BLaER1 (cell line): ENCODE results near the gene PTH1R.

ENCODE experiments used
- H3K27ac ChIP-seq: shearing (Covaris generic); formaldehyde crosslinking; 2 replicates; pipeline ENCODE4 v1.8.1; 2022
- H3K27me3 ChIP-seq: shearing (Covaris generic); formaldehyde crosslinking; 2 replicates; pipeline ENCODE4 v1.8.1; 2022
- H3K36me3 ChIP-seq: shearing (Covaris generic); formaldehyde crosslinking; 2 replicates; pipeline ENCODE4 v1.8.1; 2022
- H3K4me1 ChIP-seq: shearing (Covaris generic); formaldehyde crosslinking; 2 replicates; pipeline ENCODE4 v1.8.1; 2022
- H3K4me2 ChIP-seq: shearing (Covaris generic); formaldehyde crosslinking; 2 replicates; pipeline ENCODE4 v1.8.1; 2022
- H3K4me3 ChIP-seq: shearing (Covaris generic); formaldehyde crosslinking; 2 replicates; pipeline ENCODE4 v1.8.1; 2022
- H3K9ac ChIP-seq: shearing (Covaris generic); formaldehyde crosslinking; 2 replicates; pipeline ENCODE4 v1.8.1; 2022
- H3K9me3 ChIP-seq: shearing (Covaris generic); formaldehyde crosslinking; 2 replicates; pipeline ENCODE4 v1.8.1; 2022
- H4K20me1 ChIP-seq: shearing (Covaris generic); formaldehyde crosslinking; 2 replicates; pipeline ENCODE4 v1.8.1; 2022
- Cebpa-rat ChIP-seq: shearing (Covaris generic); IDR thresholded peaks from 2 replicates; pipeline ENCODE4 v1.8.1; 2022

The PTH1R gene

DNA sequence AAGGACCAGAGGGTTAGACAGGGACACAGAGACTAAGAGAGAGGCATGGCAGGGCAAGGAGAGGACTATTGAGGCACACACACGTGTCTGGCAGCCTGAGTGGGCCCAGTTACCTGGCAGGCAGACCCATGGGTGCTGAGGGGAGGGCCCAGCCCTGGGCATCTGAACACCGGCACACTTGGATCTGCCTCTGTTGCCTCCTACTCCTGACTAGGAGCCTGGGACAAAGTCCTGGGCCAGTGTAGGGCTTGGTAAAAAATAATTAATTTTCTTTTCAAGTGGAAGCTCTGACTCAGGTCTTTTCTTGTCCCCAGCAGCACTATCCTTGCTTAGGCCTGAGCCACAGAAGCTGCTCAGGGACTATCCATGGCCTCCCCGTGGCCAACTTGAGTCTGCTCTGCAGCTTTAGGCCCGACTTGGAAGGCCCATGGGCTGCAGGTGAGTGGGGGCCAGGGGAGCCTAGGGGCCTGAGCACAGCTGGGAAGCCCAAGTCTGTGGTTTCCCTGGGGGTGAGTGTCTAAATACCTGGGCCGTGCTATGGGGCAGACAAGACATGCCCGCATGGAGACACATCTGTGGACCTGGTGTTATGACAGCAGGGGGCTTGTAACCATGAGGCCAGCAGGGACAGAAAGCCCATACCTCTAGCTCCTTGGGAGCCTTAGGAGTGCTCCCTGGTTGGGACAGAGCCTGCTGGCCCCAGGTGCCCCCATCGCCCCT lies at the start of gene PTH1R:
PTH1R (plus strand) TSS at position 316 of the 720 bp plus-strand sequence. CDS start 5,839 bp downstream, outside the sequence.
- Histone ChIP-seq H3K27ac (peak within 1 kb of the TSS; percentile 73; the same call in 1 of the 2 replicates), H3K4me1 (peaks cover 87% of the 10 kb centered on the region), H3K36me3 (no peaks in the 10 kb centered on the region), H3K4me2 (peak within 1 kb of the TSS; percentile 83), H3K4me3 (no peak within 1 kb of the TSS), H3K27me3 (peaks cover 34% of the 10 kb centered on the region), H4K20me1 (0 out of 2 replicates have a peak, but pooled peaks cover 7% of the 10 kb centered on the region), H3K9ac (peak within 1 kb of the TSS; percentile 64; the same call in 1 of the 2 replicates), H3K9me3 (no peaks in the 10 kb centered on the region)
- TF ChIP-seq Cebpa-rat, result no peak

DNA sequence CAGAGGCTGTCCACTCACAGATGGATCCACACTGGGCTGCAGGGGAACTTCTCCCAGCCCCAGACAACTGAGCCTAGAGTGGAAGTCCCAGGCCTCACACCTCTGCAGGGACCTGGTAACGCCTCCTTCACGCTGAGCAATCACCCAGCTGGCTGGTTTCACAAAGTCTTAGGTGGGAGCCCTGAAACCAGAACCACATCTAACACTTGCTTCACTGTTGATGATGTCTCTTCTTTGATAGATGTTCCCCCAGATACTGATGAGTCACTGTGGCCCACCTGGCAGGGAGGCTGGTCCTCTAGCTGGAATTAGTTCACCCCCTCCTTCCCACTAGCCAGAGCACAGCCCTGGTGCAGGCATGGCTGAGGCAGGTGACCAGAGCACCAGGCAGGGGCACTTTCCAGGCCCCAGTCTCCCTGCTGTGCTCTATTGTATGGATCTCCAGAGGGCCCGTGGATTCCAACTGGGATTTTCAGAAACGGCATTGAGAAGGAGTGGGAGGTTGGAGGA lies 47.8 kb upstream of the PTH1R start:
- no peaks in the 10 kb centered on the region for H4K20me1 ChIP-seq
- no peak overlapping the region for H3K4me2 ChIP-seq
- no peak for TF ChIP-seq Cebpa-rat
- H3K9me3 ChIP-seq, result peaks cover 11% of the 10 kb centered on the region
- no peaks in the 10 kb centered on the region for H3K4me1 ChIP-seq
- no peak overlapping the region for H3K4me3 ChIP-seq
- H3K9ac ChIP-seq, result no peak overlapping the region
- no peaks in the 10 kb centered on the region for H3K27me3 ChIP-seq
- no peak overlapping the region for H3K27ac ChIP-seq
- H3K36me3 ChIP-seq, result no peaks in the 10 kb centered on the region

DNA sequence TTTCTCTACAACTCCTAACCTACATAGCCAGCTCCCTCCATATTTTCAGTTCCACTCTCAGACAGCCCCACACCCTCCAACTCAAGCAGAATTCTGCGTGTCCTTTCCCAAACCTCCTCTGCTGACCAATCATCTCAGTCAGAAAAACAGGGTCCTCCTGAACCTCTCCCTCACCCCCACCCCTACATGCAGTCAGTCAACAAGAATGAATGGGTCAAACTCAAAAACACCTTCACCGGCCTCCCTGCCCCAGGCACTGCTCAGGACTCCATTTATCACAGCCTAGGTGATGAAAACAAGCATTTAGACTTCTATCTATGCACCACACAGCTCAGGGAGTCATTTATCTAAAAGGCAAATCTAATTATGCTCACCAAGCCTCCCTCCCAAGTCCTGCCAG lies 46.7 kb upstream of the PTH1R start:
- H3K4me2 ChIP-seq, result no peak overlapping the region
- H4K20me1 ChIP-seq, result no peaks in the 10 kb centered on the region
- peaks cover 11% of the 10 kb centered on the region for H3K9me3 ChIP-seq
- H3K4me1 ChIP-seq, result no peaks in the 10 kb centered on the region
- H3K4me3 ChIP-seq, result no peak overlapping the region
- H3K36me3 ChIP-seq, result no peaks in the 10 kb centered on the region
- no peak for TF ChIP-seq Cebpa-rat
- no peak overlapping the region for H3K27ac ChIP-seq
- H3K27me3 ChIP-seq, result no peaks in the 10 kb centered on the region
- H3K9ac ChIP-seq, result no peak overlapping the region

DNA sequence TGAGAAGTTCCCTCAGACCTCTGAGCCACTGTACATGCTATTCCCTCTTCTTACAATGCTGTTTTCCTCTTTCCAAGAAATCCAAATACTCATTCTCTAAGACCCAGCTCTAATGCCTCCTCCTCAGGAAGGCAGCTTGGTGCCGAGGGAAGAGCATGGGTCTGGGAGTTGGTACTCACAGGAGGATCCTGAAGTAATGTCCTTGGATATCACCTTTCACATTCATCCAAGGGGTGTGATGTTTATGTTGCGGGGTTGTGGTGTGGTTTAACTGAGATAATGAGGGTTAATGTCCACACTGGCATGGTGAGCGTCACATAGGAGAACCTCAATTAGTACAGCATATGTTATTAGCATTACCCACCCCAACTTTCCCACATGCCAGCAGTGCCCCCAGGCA lies 46.2 kb upstream of the PTH1R start:
- no peak overlapping the region for H3K4me2 ChIP-seq
- no peaks in the 10 kb centered on the region for H3K36me3 ChIP-seq
- H3K9me3 ChIP-seq, result peaks cover 11% of the 10 kb centered on the region
- no peak overlapping the region for H3K27ac ChIP-seq
- H4K20me1 ChIP-seq, result no peaks in the 10 kb centered on the region
- TF ChIP-seq Cebpa-rat, result no peak
- H3K9ac ChIP-seq, result no peak overlapping the region
- H3K4me1 ChIP-seq, result no peaks in the 10 kb centered on the region
- H3K4me3 ChIP-seq, result no peak overlapping the region
- no peaks in the 10 kb centered on the region for H3K27me3 ChIP-seq

DNA sequence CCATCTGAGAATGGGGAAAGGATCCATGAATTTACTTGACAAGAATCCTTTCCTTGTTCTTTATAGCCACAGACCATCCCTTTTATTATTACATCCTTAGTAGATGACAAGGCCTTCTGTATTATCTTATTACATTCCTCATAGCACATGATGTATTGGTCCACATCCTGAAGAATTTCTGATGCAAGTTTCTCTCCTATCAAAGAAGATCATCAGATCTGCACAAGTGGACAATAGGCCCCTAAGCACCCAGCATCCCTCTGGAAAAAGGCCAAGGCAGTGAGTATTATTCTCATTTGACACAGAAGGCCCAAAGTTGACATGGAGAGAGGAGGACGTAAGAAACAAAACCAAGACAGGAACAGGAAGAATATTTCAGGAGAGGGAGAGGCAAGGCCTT lies 45.7 kb upstream of the PTH1R start:
- H3K9ac ChIP-seq, result no peak overlapping the region
- H3K36me3 ChIP-seq, result no peaks in the 10 kb centered on the region
- H3K27me3 ChIP-seq, result no peaks in the 10 kb centered on the region
- H3K27ac ChIP-seq, result no peak overlapping the region
- no peaks in the 10 kb centered on the region for H3K4me1 ChIP-seq
- TF ChIP-seq Cebpa-rat, result no peak
- H3K9me3 ChIP-seq, result peaks cover 11% of the 10 kb centered on the region
- no peak overlapping the region for H3K4me2 ChIP-seq
- H4K20me1 ChIP-seq, result no peaks in the 10 kb centered on the region
- H3K4me3 ChIP-seq, result no peak overlapping the region

DNA sequence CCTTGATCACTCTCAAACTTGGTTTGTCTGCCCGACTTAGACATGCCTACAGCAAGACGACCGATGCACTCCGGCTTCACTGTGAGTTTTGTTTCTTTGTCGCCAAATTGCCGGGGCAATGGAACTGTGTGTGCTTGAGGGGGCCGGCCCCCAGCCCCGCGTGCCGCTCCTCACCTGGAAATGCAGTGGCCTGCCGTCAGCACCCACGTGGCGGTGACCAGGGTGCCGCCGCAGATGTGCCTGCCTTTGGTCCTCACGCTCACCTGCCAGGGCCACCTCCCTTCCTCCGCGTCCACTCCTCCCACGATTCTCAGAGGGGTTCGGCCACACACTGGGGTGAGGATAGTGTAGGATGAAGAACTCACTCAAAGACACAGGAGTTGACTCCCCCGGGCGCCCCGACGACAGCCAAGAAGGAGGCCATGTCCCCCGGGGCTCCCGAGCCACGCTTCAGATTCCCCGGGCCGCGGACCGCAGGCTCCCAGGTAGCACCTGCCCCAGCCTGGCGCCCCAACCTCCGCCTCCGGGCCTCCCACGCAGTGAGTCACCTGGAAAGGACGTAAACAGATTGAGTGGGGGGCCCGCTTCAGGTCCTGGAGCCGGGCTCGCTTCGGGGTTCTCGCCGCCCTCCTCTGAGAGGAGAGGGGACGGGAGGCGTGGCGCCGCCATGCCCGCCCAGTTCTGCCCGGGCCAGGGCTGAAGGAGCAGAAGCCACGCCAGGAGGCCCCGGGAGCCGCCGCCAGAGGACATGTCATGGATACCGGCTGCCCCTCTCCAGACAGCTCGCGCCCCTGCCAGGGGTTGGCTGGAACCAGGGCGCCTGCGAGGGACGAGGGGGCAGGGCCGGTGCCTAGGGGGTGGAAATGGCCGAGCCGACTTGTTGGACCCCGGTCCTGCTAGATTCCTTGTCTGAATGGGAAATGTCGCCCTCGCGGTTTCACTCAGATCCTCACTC lies 43.9 kb upstream of the PTH1R start:
- no peak overlapping the region for H3K9ac ChIP-seq
- no peak for TF ChIP-seq Cebpa-rat

DNA sequence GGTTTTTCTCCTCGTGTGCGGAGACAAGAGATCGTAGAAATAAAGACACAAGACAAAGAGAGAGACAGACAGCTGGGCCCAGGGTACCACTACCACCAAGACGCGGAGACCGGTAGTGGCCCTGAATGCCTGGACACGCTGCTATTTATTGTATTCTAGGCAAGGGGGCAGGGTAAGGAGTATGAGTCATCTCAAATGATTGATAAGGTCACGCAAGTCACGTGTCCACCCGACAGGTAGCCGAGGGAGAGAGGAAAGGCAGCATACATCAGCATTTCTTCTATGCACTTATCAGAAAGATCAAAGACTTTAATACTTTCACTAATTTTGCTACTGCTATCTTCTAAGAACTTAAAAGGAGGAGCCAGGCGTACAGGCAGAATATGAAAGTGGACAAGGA lies 42.5 kb upstream of the PTH1R start:
- no peaks in the 10 kb centered on the region for H4K20me1 ChIP-seq
- no peak overlapping the region for H3K27ac ChIP-seq
- no peak overlapping the region for H3K4me3 ChIP-seq
- H3K9ac ChIP-seq, result no peak overlapping the region
- no peak overlapping the region for H3K4me2 ChIP-seq
- TF ChIP-seq Cebpa-rat, result no peak
- H3K9me3 ChIP-seq, result peaks cover 40% of the 10 kb centered on the region
- no peaks in the 10 kb centered on the region for H3K27me3 ChIP-seq
- H3K36me3 ChIP-seq, result no peaks in the 10 kb centered on the region
- H3K4me1 ChIP-seq, result no peaks in the 10 kb centered on the region

More for the DNA sequence above, 43.9 kb upstream of the PTH1R start:
- Histone ChIP-seq H4K20me1 (no peaks in the 10 kb centered on the region), H3K27ac (no peak overlapping the region), H3K9me3 (peaks cover 26% of the 10 kb centered on the region), H3K27me3 (no peaks in the 10 kb centered on the region), H3K4me2 (no peak overlapping the region), H3K4me3 (no peak overlapping the region), H3K4me1 (no peaks in the 10 kb centered on the region), H3K36me3 (no peaks in the 10 kb centered on the region)

DNA sequence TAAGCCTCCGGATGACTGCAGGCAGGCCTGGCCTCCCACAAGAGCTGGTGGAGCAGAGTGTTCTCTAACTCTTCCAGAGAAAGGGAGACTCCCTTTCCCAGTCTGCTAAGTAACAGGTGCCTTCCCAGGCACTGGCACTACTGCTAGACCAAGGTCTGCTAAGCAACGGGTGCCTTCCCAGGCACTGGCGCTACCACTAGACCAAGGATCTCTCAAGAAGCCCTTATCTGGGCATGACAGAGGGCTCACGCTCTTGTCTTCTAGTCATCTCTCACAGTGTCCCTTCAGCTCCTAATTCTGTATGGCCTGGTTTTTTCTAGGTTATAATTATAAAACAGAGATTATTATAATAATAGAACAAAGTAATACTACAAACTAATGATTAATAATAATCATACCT lies 42.0 kb upstream of the PTH1R start:
- peaks cover 44% of the 10 kb centered on the region for H3K9me3 ChIP-seq
- H4K20me1 ChIP-seq, result no peaks in the 10 kb centered on the region
- H3K27ac ChIP-seq, result no peak overlapping the region
- no peaks in the 10 kb centered on the region for H3K4me1 ChIP-seq
- H3K9ac ChIP-seq, result no peak overlapping the region
- TF ChIP-seq Cebpa-rat, result no peak
- no peak overlapping the region for H3K4me3 ChIP-seq
- no peaks in the 10 kb centered on the region for H3K27me3 ChIP-seq
- H3K4me2 ChIP-seq, result no peak overlapping the region
- no peaks in the 10 kb centered on the region for H3K36me3 ChIP-seq

DNA sequence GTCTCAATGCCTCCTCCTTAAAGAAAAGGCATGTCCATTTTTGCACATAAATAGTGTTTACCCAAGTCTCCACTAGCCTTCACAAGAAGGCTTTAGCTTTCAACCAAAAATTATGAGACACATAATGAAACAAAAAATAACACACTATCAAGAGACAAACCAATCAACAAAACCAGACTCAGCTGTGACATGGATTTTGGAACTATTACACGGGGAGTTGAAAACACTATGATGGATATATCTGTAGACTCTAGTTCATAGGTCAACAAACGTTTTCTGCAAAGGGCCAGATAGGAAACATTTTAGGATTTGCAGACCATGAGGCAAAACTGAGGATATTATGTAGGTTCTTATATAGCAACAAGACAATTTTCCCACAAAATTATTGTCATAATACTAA lies 39.2 kb upstream of the PTH1R start:
- Histone ChIP-seq H3K4me3 (no peak overlapping the region), H3K4me2 (no peak overlapping the region), H4K20me1 (no peaks in the 10 kb centered on the region), H3K9ac (no peak overlapping the region), H3K27me3 (no peaks in the 10 kb centered on the region), H3K9me3 (peaks cover 66% of the 10 kb centered on the region), H3K36me3 (no peaks in the 10 kb centered on the region), H3K4me1 (no peaks in the 10 kb centered on the region), H3K27ac (no peak overlapping the region)
- TF ChIP-seq Cebpa-rat, result no peak

DNA sequence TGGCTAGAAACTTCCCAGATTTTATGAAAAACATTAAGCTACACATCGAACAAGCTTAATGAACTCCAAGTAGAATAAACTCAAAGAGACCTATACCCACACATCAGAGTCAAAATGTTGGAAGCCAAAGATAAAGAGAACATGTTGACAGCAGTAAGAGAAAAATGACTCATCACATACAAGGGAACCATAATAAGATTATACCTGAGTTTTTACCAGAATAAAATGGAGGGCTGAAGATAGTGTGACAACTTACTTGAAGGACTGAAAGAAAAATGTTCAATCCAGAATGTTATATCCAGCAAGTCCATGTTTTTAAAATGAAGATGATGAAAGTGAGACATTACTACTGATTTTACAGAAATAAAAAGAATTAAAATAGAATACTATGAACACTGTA lies 37.0 kb upstream of the PTH1R start:
- H3K9me3 ChIP-seq, result peaks cover 56% of the 10 kb centered on the region
- no peak for TF ChIP-seq Cebpa-rat
- H3K4me3 ChIP-seq, result no peak overlapping the region

More for the DNA sequence above, 37.0 kb upstream of the PTH1R start:
- Histone ChIP-seq H3K27ac (no peak overlapping the region), H4K20me1 (no peaks in the 10 kb centered on the region), H3K4me2 (no peak overlapping the region), H3K4me1 (peaks cover 7% of the 10 kb centered on the region), H3K36me3 (no peaks in the 10 kb centered on the region), H3K9ac (no peak overlapping the region), H3K27me3 (no peaks in the 10 kb centered on the region)
